H9 (cell line): ENCODE results near the gene FBLN1. TPM values are rescaled to one million over a fixed set of nuclear protein-coding genes. Genes with fewer than 3 reads are reported as not detected.

Experiments used
- DNase-seq: peaks from one replicate; pipeline ENCODE4 v3.0.0-alpha.2; 2017
- H2AFZ ChIP-seq: one replicate; pipeline ENCODE4 v1.6.1; 2013; ENCODE audit warnings: mild to moderate bottlenecking, low read length, control low read depth, moderate library complexity
- H2AK5ac ChIP-seq: 2 replicates; pipeline ENCODE4 v1.6.1; 2013; ENCODE audit warnings: low read length, control low read depth, mixed read lengths; ENCODE audit not compliant: insufficient read length
- H2BK120ac ChIP-seq: one replicate; pipeline ENCODE4 v1.6.1; 2013; ENCODE audit warnings: low read depth, mild to moderate bottlenecking, low read length, control low read depth, inconsistent platforms; ENCODE audit not compliant: poor library complexity, severe bottlenecking
- H2BK12ac ChIP-seq: 2 replicates; pipeline ENCODE4 v1.6.1; 2013; ENCODE audit warnings: low read length, control low read depth, mixed read lengths, low read depth; ENCODE audit not compliant: insufficient read length
- H2BK15ac ChIP-seq: 2 replicates; pipeline ENCODE4 v1.6.1; 2013; ENCODE audit warnings: low read depth, low read length, control low read depth
- H2BK20ac ChIP-seq: one replicate; pipeline ENCODE4 v1.6.1; 2013; ENCODE audit warnings: low read depth, mild to moderate bottlenecking, low read length, control low read depth, inconsistent platforms; ENCODE audit not compliant: poor library complexity, severe bottlenecking
- H2BK5ac ChIP-seq: 2 replicates; pipeline ENCODE4 v1.6.1; 2013; ENCODE audit warnings: low read length, control low read depth, mixed read lengths; ENCODE audit not compliant: insufficient read length
- H3K14ac ChIP-seq: 2 replicates; pipeline ENCODE4 v1.6.1; 2013; ENCODE audit warnings: low read length, control low read depth; ENCODE audit not compliant: insufficient read depth
- H3K18ac ChIP-seq: 2 replicates; pipeline ENCODE4 v1.6.1; 2013; ENCODE audit warnings: low read depth, mild to moderate bottlenecking, mixed read lengths, low read length, control low read depth; ENCODE audit not compliant: insufficient read length
- H3K23ac ChIP-seq: 2 replicates; pipeline ENCODE4 v1.6.1; 2013; ENCODE audit warnings: low read length, control low read depth, mixed read lengths, low read depth; ENCODE audit not compliant: insufficient read length
- H3K23me2 ChIP-seq: 2 replicates; pipeline ENCODE4 v1.6.1; 2013; ENCODE audit warnings: low read depth, mild to moderate bottlenecking, mixed read lengths, low read length, control low read depth; ENCODE audit not compliant: insufficient read length, poor library complexity, severe bottlenecking
- H3K27ac ChIP-seq: 2 replicates; pipeline ENCODE4 v1.5.1; 2013; ENCODE audit warnings: low read length, control low read depth, mixed read lengths, low read depth; ENCODE audit not compliant: insufficient read length
- H3K27me3 ChIP-seq: 2 replicates; pipeline ENCODE4 v1.6.1; 2013; ENCODE audit warnings: low read length, control low read depth, inconsistent platforms; ENCODE audit not compliant: insufficient read depth
- H3K4ac ChIP-seq: 2 replicates; pipeline ENCODE4 v1.6.1; 2013; ENCODE audit warnings: low read depth, mild to moderate bottlenecking, control low read depth, inconsistent platforms, low read length, moderate library complexity
- H3K4me1 ChIP-seq: 2 replicates; pipeline ENCODE4 v1.6.1; 2013; ENCODE audit warnings: low read length, control low read depth, inconsistent platforms; ENCODE audit not compliant: insufficient read depth
- H3K4me2 ChIP-seq: 2 replicates; pipeline ENCODE4 v1.6.1; 2013; ENCODE audit warnings: low read length, control low read depth, mixed read lengths; ENCODE audit not compliant: insufficient read length, insufficient read depth
- H3K56ac ChIP-seq: 2 replicates; pipeline ENCODE4 v1.6.1; 2013; ENCODE audit warnings: low read depth, mild to moderate bottlenecking, mixed read lengths, low read length, control low read depth; ENCODE audit not compliant: insufficient read length
- H3K79me1 ChIP-seq: 2 replicates; pipeline ENCODE4 v1.6.1; 2013; ENCODE audit warnings: low read depth, mild to moderate bottlenecking, moderate library complexity, low read length, control low read depth, inconsistent platforms; ENCODE audit not compliant: insufficient read depth, poor library complexity, severe bottlenecking
- H3K79me2 ChIP-seq: 2 replicates; pipeline ENCODE4 v1.6.1; 2013; ENCODE audit warnings: low read length, control low read depth, inconsistent platforms; ENCODE audit not compliant: insufficient read depth
- H3K9ac ChIP-seq: 2 replicates; pipeline ENCODE4 v1.6.1; 2013; ENCODE audit warnings: low read length, control low read depth, mixed read lengths; ENCODE audit not compliant: insufficient read length; ENCODE audit errors: extremely low read depth
- H3K9me3 ChIP-seq: one replicate; pipeline ENCODE4 v1.6.1; 2013; ENCODE audit warnings: low read depth, low read length, inconsistent platforms; ENCODE audit not compliant: control insufficient read depth
- H3T11ph ChIP-seq: one replicate; pipeline ENCODE4 v1.6.1; 2013; ENCODE audit warnings: mild to moderate bottlenecking, low read length, control low read depth, inconsistent platforms
- H4K20me1 ChIP-seq: one replicate; pipeline ENCODE4 v1.6.1; 2013; ENCODE audit not compliant: control insufficient read depth, insufficient read length, insufficient read depth
- H4K5ac ChIP-seq: 2 replicates; pipeline ENCODE4 v1.6.1; 2013; ENCODE audit warnings: low read depth, mild to moderate bottlenecking, mixed read lengths, low read length, control low read depth; ENCODE audit not compliant: insufficient read length
- H4K8ac ChIP-seq: replicated peaks from 2 replicates; pipeline ENCODE4 v1.6.1; 2013; ENCODE audit warnings: low read length, control low read depth, mixed read lengths, low read depth; ENCODE audit not compliant: insufficient read length
- H4K91ac ChIP-seq: 2 replicates; pipeline ENCODE4 v1.6.1; 2013; ENCODE audit warnings: low read depth, mild to moderate bottlenecking, moderate library complexity, mixed read lengths, low read length, control low read depth; ENCODE audit not compliant: insufficient read length
- H3K27ac Mint-ChIP-seq, 3 experiments: 2 replicates in 2 of 3; 3 replicates in 1 of 3; pipeline ENCODE4 v1.8.0; 2020 to 2021; ENCODE audit warnings: mixed read lengths in 3 of 3, mild to moderate bottlenecking in 1 of 3, moderate library complexity in 1 of 3
- H3K27me3 Mint-ChIP-seq: 2 replicates; pipeline ENCODE4 v1.8.0; 2021; ENCODE audit warnings: low read depth, mild to moderate bottlenecking, moderate library complexity, mixed read lengths
- H3K36me3 Mint-ChIP-seq, 3 experiments: 2 replicates in 2 of 3; 3 replicates in 1 of 3; pipeline ENCODE4 v1.8.0; 2020 to 2021; ENCODE audit warnings: low read depth in 3 of 3, mixed read lengths in 3 of 3; ENCODE audit not compliant: insufficient read depth in 1 of 3
- H3K4me1 Mint-ChIP-seq, 2 experiments: 2 replicates each; pipeline ENCODE4 v1.8.0; 2020; ENCODE audit warnings: mixed read lengths in 2 of 2
- H3K4me3 Mint-ChIP-seq, 2 experiments: 2 replicates in 1 of 2; 3 replicates in 1 of 2; pipeline ENCODE4 v1.8.0; 2020 to 2021; ENCODE audit warnings: mild to moderate bottlenecking in 2 of 2, mixed read lengths in 2 of 2, moderate library complexity in 1 of 2
- H3K9me3 Mint-ChIP-seq, 2 experiments: 2 replicates in 1 of 2; 3 replicates in 1 of 2; pipeline ENCODE4 v1.8.0; 2020; ENCODE audit warnings: mild to moderate bottlenecking in 2 of 2, mixed read lengths in 2 of 2, moderate library complexity in 1 of 2
- CTCF ChIP-seq: fragments of 200-600 bp; sonication (generic); conservative IDR thresholded peaks from 3 replicates; pipeline ENCODE4 v1.8.0; 2021; ENCODE audit warnings: antibody characterized with exemption, mild to moderate bottlenecking
- WGBS: extraction: QIAGEN DNeasy Blood & Tissue Kit; methylation state at CpG from one replicate; pipeline ENCODE4 v1.1.7; 2013; ENCODE audit warnings: missing lambda C conversion rate, low lambda C conversion rate, mixed read lengths; ENCODE audit not compliant: insufficient read length; ENCODE audit errors: extremely low coverage; 5-methylcytosine and 5-hydroxymethylcytosine counted together
- total RNA-seq: library from RNA; stranded (reverse); gene quantifications from 2 replicates; pipeline ENCODE4 v1.2.1, GENCODE V29; 2021

FBLN1 gene
- total RNA-seq, 1 experiment from 2014 or later: 140 TPM

- Histone ChIP-seq H2BK5ac (no peak overlapping the region), H3K23ac (no peak overlapping the region), H3K14ac (no peak overlapping the region), H3K27me3 (no peaks in the 10 kb centered on the region), H2AK5ac (no peak overlapping the region), H4K5ac (no peak overlapping the region), H3K18ac (no peak overlapping the region), H2BK12ac (no peak overlapping the region), H3K79me1 (no peaks in the 10 kb centered on the region), H2BK15ac (no peak overlapping the region), H3K9me3 (no peaks in the 10 kb centered on the region), H2BK120ac (no peak overlapping the region), H3K9ac (no peak overlapping the region), H3K4ac (no peak overlapping the region), H3K4me1 (no peaks in the 10 kb centered on the region; the same call in 1 of the 2 replicates), H3K4me2 (no peak overlapping the region), H3K27ac (no peak overlapping the region), H2BK20ac (no peak overlapping the region), H4K91ac (no peak overlapping the region), H2AFZ (no peak overlapping the region), H3K56ac (no peak overlapping the region), H4K20me1 (no peaks in the 10 kb centered on the region), H3T11ph (no peak overlapping the region), H3K23me2 (no peaks in the 10 kb centered on the region), H4K8ac (no peak overlapping the region), H3K79me2 (no peaks in the 10 kb centered on the region)
- Mint-ChIP-seq H3K27me3 (no peaks in the 10 kb centered on the region), H3K4me1 (peaks cover 2 to 3% of the 10 kb centered on the region in 2 experiments; a peak in 1 of 4 replicates), H3K36me3 (peaks cover 14 to 76% (median 65%) of the 10 kb centered on the region in 3 experiments; a peak in 6 of 7 replicates), H3K27ac (no peak overlapping the region), H3K4me3 (no peak overlapping the region), H3K9me3 (no peaks in the 10 kb centered on the region)
- DNase-seq: no peak
- WGBS: no CpG with 5 or more reads among the region's 8 CpGs
- TF ChIP-seq CTCF: no peak
Measured at GRCh38 chr22:45526281-45526680, 23.6 kb downstream of the FBLN1 start.
